Ovary (tissue), 9 donors: ENCODE measurements around the gene ZNF584. TPM values are rescaled to one million over a fixed set of nuclear protein-coding genes. Genes with fewer than 3 reads are reported as not detected.
A peak's percentile ranks its signal among the peaks of the same experiment; 100 is the strongest.

ENCODE experiments used
- DNase-seq, 5 donors: peaks; one replicate each; pipeline ENCODE4 v3.0.0-alpha.2; 2019 to 2020
- H3K27ac ChIP-seq, 2 donors: fragments of 200-600 bp; one replicate each; pipeline versions ENCODE4 v1.5.1 to v1.8.0; 2019 to 2022
- H3K27me3 ChIP-seq: fragments of 200-600 bp; one replicate; pipeline ENCODE4 v1.8.0; 2022
- H3K36me3 ChIP-seq: fragments of 200-600 bp; sonication (generic); one replicate; pipeline ENCODE4 v1.5.1; 2019
- H3K4me1 ChIP-seq: one replicate; pipeline ENCODE4 v1.8.1; 2013; ENCODE audit warnings: mild to moderate bottlenecking, moderate library complexity; ENCODE audit not compliant: insufficient read depth
- H3K4me3 ChIP-seq: fragments of 200-600 bp; sonication (generic); one replicate; pipeline ENCODE4 v1.5.1; 2017
- H3K9me3 ChIP-seq, 2 donors: fragments of 200-600 bp in 1 of 2; sonication (generic) in 1 of 2; one replicate each; pipeline versions ENCODE4 v1.5.1 to v1.8.1; 2013 to 2019; ENCODE audit warnings: mild to moderate bottlenecking in 1 of 2, moderate library complexity in 1 of 2
- CTCF ChIP-seq, 3 donors: fragments of 450-650 bp in 2 of 3; fragments of 200-600 bp in 1 of 3; IDR thresholded peaks; one replicate each; pipeline versions ENCODE4 v1.5.1 to v1.8.0; 2016 to 2022; ENCODE audit warnings: antibody characterized with exemption in 3 of 3, mild to moderate bottlenecking in 1 of 3
- EP300 ChIP-seq: sonication (generic); formaldehyde crosslinking; IDR thresholded peaks from one replicate; pipeline ENCODE4 v1.6.1; 2017; ENCODE audit warnings: antibody characterized with exemption
- POLR2A ChIP-seq: fragments of 450-650 bp; IDR thresholded peaks from one replicate; pipeline ENCODE4 v1.6.1; 2017; ENCODE audit warnings: antibody characterized with exemption, mild to moderate bottlenecking, moderate library complexity
- WGBS, 3 donors: extraction: QIAGEN DNeasy Blood & Tissue Kit in 1 of 3; methylation state at CpG; one replicate each; pipeline versions ENCODE4 v1.1.5 to v1.1.7; 2013 to 2017; 5-methylcytosine and 5-hydroxymethylcytosine counted together
- intact Hi-C, 4 donors: fragments of 100-400 bp; cut with DNase I; formaldehyde crosslinking; loops; one replicate each; pipeline versions ENCODE4 v1.11.0 to v1.15.1; 2022 to 2023
- polyA plus RNA-seq, 2 donors: library from polyadenylated mRNA; stranded (reverse); fragments of 200-250 nt in 1 of 2; fragments of 350-450 nt in 1 of 2; fragmentation: Illumina TruSeq in 1 of 2; extraction: RNeasy Lipid Tissue Mini Kit (QIAGEN cat#74804) in 1 of 2; gene quantifications; one replicate each; pipeline ENCODE4 v1.2.3, GENCODE V29; 2013 to 2014
- total RNA-seq, 7 donors: library from RNA; depleted of rRNA in 2 of 7; stranded (reverse); fragments of >200 nt in 2 of 7; fragmentation: NEBNext Ultra II Directional in 3 of 7; extraction: Animal tissue kit (Norgen Biotek cat#: 25700) in 3 of 7; gene quantifications; one replicate each; pipeline versions ENCODE4 v1.1.0 to v1.2.4, GENCODE V29; 2016 to 2023
- donor health status: DM: no; HTN: no; CAD: no; lungs with moderate emphysema.
- donor health status: DM: no; HTN: no; CAD: no.
- donor health status: Bipolar disorder and iron deficiency.
- donor health status: DM: yes; HTN: yes; CAD: no.
- donor health status: DM: no; HTN: no; CAD: no.
- donor health status: DM: yes; HTN: yes; CAD: no.

The ZNF584 gene
- total and polyA plus RNA-seq, 9 donors = 11.0 to 24.3 (median 21.4) TPM

- WGBS, 3 donors = 79 to 100% (median 85%) methylated on average over 1 of the region's 1 CpG
Observed at GRCh38 chr19:58428617-58429016, 20.2 kb downstream of the ZNF584 start.

GRCh38 chr19:58429745-58430144, 21.3 kb downstream of the ZNF584 start:
- no peak overlapping the region for H3K27ac ChIP-seq
- no peaks in the 10 kb centered on the region for H3K4me1 ChIP-seq
- TF ChIP-seq CTCF (IDR thresholded peaks at IDR 0.05) = no peak
- no peak for TF ChIP-seq EP300
- no peak for TF ChIP-seq POLR2A
- H3K4me3 ChIP-seq = no peak overlapping the region
- DNase-seq = no peak
- peaks cover 20 to 59% of the 10 kb centered on the region in 2 donors for H3K9me3 ChIP-seq
- intact Hi-C loops = no loop called here
- H3K36me3 ChIP-seq = no peaks in the 10 kb centered on the region
- no peaks in the 10 kb centered on the region for H3K27me3 ChIP-seq

More at GRCh38 chr19:58428617-58429016, 20.2 kb downstream of the ZNF584 start:
- no peaks in the 10 kb centered on the region for H3K27me3 ChIP-seq
- no peak overlapping the region for H3K27ac ChIP-seq
- intact Hi-C loops = no loop called here
- no peaks in the 10 kb centered on the region for H3K4me1 ChIP-seq
- H3K36me3 ChIP-seq = no peaks in the 10 kb centered on the region
- no peak overlapping the region for H3K4me3 ChIP-seq
- no peak for TF ChIP-seq EP300
- TF ChIP-seq CTCF (IDR thresholded peaks at IDR 0.05) = no peak
- no peak for TF ChIP-seq POLR2A
- no peak for DNase-seq
- peaks cover 12 to 47% of the 10 kb centered on the region in 2 donors for H3K9me3 ChIP-seq

GRCh38 chr19:58434217-58434616, 25.8 kb downstream of the ZNF584 start:
- Histone ChIP-seq H3K4me3 (no peak overlapping the region), H3K27ac (no peak overlapping the region), H3K9me3 (peaks cover 25 to 87% of the 10 kb centered on the region in 2 donors), H3K36me3 (no peaks in the 10 kb centered on the region), H3K4me1 (peaks cover 2% of the 10 kb centered on the region), H3K27me3 (no peaks in the 10 kb centered on the region)
- TF ChIP-seq EP300 = no peak
- TF ChIP-seq POLR2A = no peak
- TF ChIP-seq CTCF (IDR thresholded peaks at IDR 0.05) = no peak
- WGBS, 3 donors = 95 to 100% (median 96%) methylated on average over 2 of the region's 2 CpGs
- DNase-seq = no peak
- intact Hi-C loops = no loop called here

- TF ChIP-seq EP300 (peak; percentile 59), CTCF (IDR thresholded peaks at IDR 0.05) (no peak), POLR2A (peak; percentile 58)
- WGBS, 3 donors = 5 to 7% (median 6%) methylated on average over 54 to 59 of the region's 59 CpGs
Observed at GRCh38 chr19:58439576-58440554, 31.4 kb downstream of the ZNF584 start, which contains the start of gene ZNF132. Gene ZNF132, minus strand, starts transcription at chr19:58440153. Its CDS starts 332 bp downstream, at chr19:58439821.

More at GRCh38 chr19:58439576-58440554, 31.4 kb downstream of the ZNF584 start, which contains the start of gene ZNF132:
- peak; percentile 94 to 98 (median 96) for DNase-seq
- H3K36me3 ChIP-seq = no peaks in the 10 kb centered on the region
- H3K9me3 ChIP-seq = peaks cover 3 to 38% of the 10 kb centered on the region in 2 donors
- no peaks in the 10 kb centered on the region for H3K27me3 ChIP-seq
- intact Hi-C loops = no loop called here
- peaks cover 11% of the 10 kb centered on the region for H3K4me1 ChIP-seq
- peak within 1 kb of the TSS; percentile 24 to 67 for H3K27ac ChIP-seq
- H3K4me3 ChIP-seq = peak within 1 kb of the TSS; percentile 61
